PC-3 (cell line): Measurements from ENCODE around the gene CETN1.

ENCODE experiments used
- CTCF ChIP-seq: fragments of 300-600 bp; sonication (generic); conservative IDR thresholded peaks from 2 replicates; pipeline ENCODE4 v1.5.1; 2017; ENCODE audit warnings: antibody characterized with exemption, low read depth, mild to moderate bottlenecking, low read length
- EZH2 ChIP-seq: fragments of 300-600 bp; sonication (generic); IDR thresholded peaks from one replicate; pipeline ENCODE4 v1.6.1; 2017; ENCODE audit warnings: antibody characterized with exemption, mild to moderate bottlenecking, low read length; ENCODE audit not compliant: unreplicated experiment
- EZH2phosphoT487 ChIP-seq: fragments of 300-600 bp; sonication (generic); IDR thresholded peaks from 2 replicates; pipeline ENCODE4 v1.6.1; 2018; ENCODE audit warnings: mild to moderate bottlenecking, antibody characterized with exemption, low read length, borderline replicate concordance

GRCh38 chr18:595571-595970 is 15.4 kb downstream of the CETN1 start:
- TF ChIP-seq CTCF (no peak), EZH2 (no peak), EZH2phosphoT487 (no peak)
